Esophagus (tissue), 2 donors: ENCODE measurements around the gene KIF3B. TPM values are rescaled to one million over a fixed set of nuclear protein-coding genes. Genes with fewer than 3 reads are reported as not detected.
"Not testable (repeated sequence)": the region's sequence is repeated elsewhere in the genome, so short reads cannot be mapped to it uniquely, and the experiment has no call there.

ENCODE experiments used
- H3K27ac ChIP-seq, 2 donors: one replicate each; pipeline ENCODE4 v1.5.1; 2013; ENCODE audit warnings: low read depth in 2 of 2, mild to moderate bottlenecking in 2 of 2, inconsistent platforms in 1 of 2, low read length in 1 of 2, moderate library complexity in 1 of 2
- H3K27me3 ChIP-seq, 2 donors: one replicate each; pipeline ENCODE4 v1.6.1; 2013; ENCODE audit warnings: low read length in 2 of 2, control low read depth in 1 of 2, mild to moderate bottlenecking in 1 of 2; ENCODE audit not compliant: insufficient read depth in 2 of 2, control insufficient read depth in 1 of 2
- H3K36me3 ChIP-seq, 2 donors: one replicate each; pipeline ENCODE4 v1.6.1; 2013; ENCODE audit warnings: low read length in 1 of 2; ENCODE audit not compliant: control insufficient read depth in 2 of 2, insufficient read depth in 2 of 2
- H3K4me1 ChIP-seq, 2 donors: one replicate each; pipeline ENCODE4 v1.6.1; 2013; ENCODE audit warnings: low read length in 1 of 2; ENCODE audit not compliant: control insufficient read depth in 2 of 2, insufficient read depth in 2 of 2
- H3K4me3 ChIP-seq, 2 donors: one replicate each; pipeline ENCODE4 v1.5.1; 2013; ENCODE audit warnings: low read length in 2 of 2, mild to moderate bottlenecking in 2 of 2, low read depth in 1 of 2, moderate library complexity in 1 of 2
- H3K9me3 ChIP-seq, 2 donors: one replicate each; pipeline ENCODE4 v1.6.1; 2013; ENCODE audit warnings: mild to moderate bottlenecking in 2 of 2, low read depth in 1 of 2, low read length in 1 of 2, moderate library complexity in 1 of 2; ENCODE audit not compliant: control insufficient read depth in 2 of 2, insufficient read depth in 1 of 2
- WGBS, 2 donors: extraction: QIAGEN DNeasy Blood & Tissue Kit; methylation state at CpG; one replicate each; pipeline ENCODE4 v1.1.7; 2013; 5-methylcytosine and 5-hydroxymethylcytosine counted together
- polyA plus RNA-seq, 2 donors: library from polyadenylated mRNA; stranded (reverse); fragments of 200-250 nt; gene quantifications; one replicate each; pipeline ENCODE4 v1.2.3, GENCODE V29; 2013
- donor health status: healthy with polysubstance abuse.
- donor health status: Bipolar disorder and iron deficiency.

Gene KIF3B
- polyA plus RNA-seq, 2 donors = 2.6 to 4.5 TPM

- Histone ChIP-seq H3K9me3 (no peaks in the 10 kb centered on the region), H3K4me3 (no peak overlapping the region), H3K27me3 (no peaks in the 10 kb centered on the region), H3K4me1 (no peaks in the 10 kb centered on the region), H3K27ac (no peak overlapping the region), H3K36me3 (no peaks in the 10 kb centered on the region)
- WGBS, 2 donors = 31 to 35% methylated on average over 7 of the region's 7 CpGs
Measured at GRCh38 chr20:32344835-32345506, 67.5 kb downstream of the KIF3B start.

GRCh38 chr20:32348207-32348606 is 70.8 kb downstream of the KIF3B start:
- 47 to 52% methylated on average over 3 of the region's 3 CpGs for WGBS, 2 donors
- peaks cover 0 to 2% of the 10 kb centered on the region in 2 donors for H3K36me3 ChIP-seq

GRCh38 chr20:32350421-32350820 is 73.0 kb downstream of the KIF3B start:
- Histone ChIP-seq H3K4me1 (no peaks in the 10 kb centered on the region), H3K36me3 (peaks cover 0 to 2% of the 10 kb centered on the region in 2 donors), H3K27ac (no peak overlapping the region), H3K27me3 (no peaks in the 10 kb centered on the region), H3K4me3 (no peak overlapping the region), H3K9me3 (no peaks in the 10 kb centered on the region)
- WGBS, 2 donors = 85 to 86% methylated on average over 3 of the region's 3 CpGs

More at GRCh38 chr20:32348207-32348606, 70.8 kb downstream of the KIF3B start:
- H3K4me3 ChIP-seq = no peak overlapping the region
- no peaks in the 10 kb centered on the region for H3K27me3 ChIP-seq
- H3K4me1 ChIP-seq = no peaks in the 10 kb centered on the region
- H3K27ac ChIP-seq = no peak overlapping the region
- H3K9me3 ChIP-seq = no peaks in the 10 kb centered on the region

GRCh38 chr20:32352121-32352720 is 74.8 kb downstream of the KIF3B start:
- Histone ChIP-seq H3K36me3 (peaks cover 0 to 2% of the 10 kb centered on the region in 2 donors), H3K4me3 (no peak overlapping the region), H3K9me3 (no peaks in the 10 kb centered on the region), H3K4me1 (no peaks in the 10 kb centered on the region), H3K27me3 (no peaks in the 10 kb centered on the region), H3K27ac (no peak overlapping the region)
- WGBS, 2 donors = 87 to 89% methylated on average over 3 of the region's 3 CpGs

GRCh38 chr20:32353848-32354496 is 76.5 kb downstream of the KIF3B start:
- Histone ChIP-seq H3K4me1 (no peaks in the 10 kb centered on the region), H3K9me3 (no peaks in the 10 kb centered on the region), H3K27ac (no peak overlapping the region), H3K36me3 (peaks cover 0 to 2% of the 10 kb centered on the region in 2 donors), H3K27me3 (no peaks in the 10 kb centered on the region), H3K4me3 (no peak overlapping the region)
- 89 to 93% methylated on average over 6 of the region's 6 CpGs for WGBS, 2 donors

- Histone ChIP-seq H3K4me3 (no peak overlapping the region), H3K27me3 (no peaks in the 10 kb centered on the region), H3K4me1 (no peaks in the 10 kb centered on the region), H3K9me3 (no peaks in the 10 kb centered on the region), H3K36me3 (peaks cover 0 to 2% of the 10 kb centered on the region in 2 donors), H3K27ac (no peak overlapping the region)
- 34 to 46% methylated on average over 2 of the region's 2 CpGs for WGBS, 2 donors
Measured at GRCh38 chr20:32354592-32355416, 77.4 kb downstream of the KIF3B start.

- no peaks in the 10 kb centered on the region for H3K4me1 ChIP-seq
- no peaks in the 10 kb centered on the region for H3K9me3 ChIP-seq
- no peak overlapping the region for H3K4me3 ChIP-seq
- H3K27ac ChIP-seq = no peak overlapping the region
- peaks cover 0 to under 1% of the 10 kb centered on the region in 2 donors for H3K36me3 ChIP-seq
- WGBS, 2 donors = 68 to 78% methylated on average over 6 of the region's 6 CpGs
- no peaks in the 10 kb centered on the region for H3K27me3 ChIP-seq
Measured at GRCh38 chr20:32355417-32355841, 78.0 kb downstream of the KIF3B start.

- 71 to 80% methylated on average over 7 of the region's 7 CpGs for WGBS, 2 donors
- not testable (repeated sequence) for H3K27ac ChIP-seq, H3K36me3 ChIP-seq, H3K27me3 ChIP-seq, H3K4me3 ChIP-seq, H3K4me1 ChIP-seq, H3K9me3 ChIP-seq
Measured at GRCh38 chr20:32355907-32356621, 78.6 kb downstream of the KIF3B start.
